Erythroblast (primary cell): ENCODE measurements around the gene TNRC6B.

ENCODE experiments used
- GATA1 ChIP-seq: IDR thresholded peaks from 2 replicates; pipeline ENCODE4 v1.6.1; 2011; ENCODE audit warnings: low read depth, mild to moderate bottlenecking, control low read depth, low read length, moderate library complexity
- POLR2A ChIP-seq: IDR thresholded peaks from 2 replicates; pipeline ENCODE4 v1.6.1; 2011; ENCODE audit warnings: mild to moderate bottlenecking, low read length

- TF ChIP-seq POLR2A (no peak), GATA1 (no peak)
Measured at GRCh38 chr22:40363059-40363458, 185.3 kb downstream of the TNRC6B start.
